ENCODE results near the gene CFAP100.

GRCh38 chr3:126449621-126450051 is 54.9 kb downstream of the CFAP100 start:
- TF ChIP-seq CTCF (IDR thresholded peaks at IDR 0.05; ENCODE audit: low read depth, low read length) = no peak
- TF ChIP-seq EZH2phosphoT487 (IDR thresholded peaks at IDR 0.05; ENCODE audit: low read depth) = no peak
